Gastrocnemius medialis (tissue), 4 donors: Measurements from ENCODE around the gene TMPRSS2. TPM values are rescaled to one million over a fixed set of nuclear protein-coding genes. Genes with fewer than 3 reads are reported as not detected.

Experiments
- ATAC-seq, 2 donors: fragments of 150-250 bp; one replicate each; pipeline ENCODE4 v1.9.1; 2016
- DNase-seq, 2 donors: peaks; one replicate each; pipeline ENCODE4 v3.0.0-alpha.2; 2019
- H3K27ac ChIP-seq, 4 donors: fragments of 200-600 bp; sonication (generic); 1 replicate in 1 of 4; 2 replicates in 3 of 4; pipeline ENCODE4 v1.5.1; 2016 to 2018; ENCODE audit warnings: mild to moderate bottlenecking in 2 of 4, moderate library complexity in 1 of 4
- H3K27me3 ChIP-seq, 3 donors: fragments of 200-600 bp; sonication (generic) in 2 of 3; 1 replicate in 1 of 3; 2 replicates in 2 of 3; pipeline versions ENCODE4 v1.5.1 to v1.6.0; 2016 to 2019; ENCODE audit warnings: mild to moderate bottlenecking in 1 of 3, moderate library complexity in 1 of 3
- H3K36me3 ChIP-seq, 2 donors: fragments of 200-600 bp; sonication (generic) in 1 of 2; one replicate each; pipeline ENCODE4 v1.5.1; 2017 to 2018
- H3K4me1 ChIP-seq, 2 donors: fragments of 200-600 bp; sonication (generic) in 1 of 2; one replicate each; pipeline ENCODE4 v1.5.1; 2016 to 2017; ENCODE audit warnings: mild to moderate bottlenecking in 2 of 2
- H3K4me3 ChIP-seq, 4 donors: fragments of 200-600 bp; sonication (generic) in 3 of 4; 1 replicate in 1 of 4; 2 replicates in 3 of 4; pipeline ENCODE4 v1.5.1; 2016 to 2019; ENCODE audit warnings: mild to moderate bottlenecking in 2 of 4
- H3K9me3 ChIP-seq, 3 donors: fragments of 200-600 bp; sonication (generic) in 2 of 3; 1 replicate in 1 of 3; 2 replicates in 2 of 3; pipeline ENCODE4 v1.5.1; 2016 to 2019
- POLR2A ChIP-seq, 2 donors: fragments of 450-650 bp; IDR thresholded peaks; one replicate each; pipeline ENCODE4 v1.6.1; 2017; ENCODE audit warnings: antibody characterized with exemption in 2 of 2, mild to moderate bottlenecking in 2 of 2, moderate library complexity in 2 of 2
- in situ Hi-C, 4 donors: fragments of 200-750 bp; cut with MboI; loops; one replicate each; pipeline versions ENCODE4 v1.15.0 to v1.8.0; 2017; ENCODE audit warnings: low sequenced_read_pairs in 4 of 4
- intact Hi-C: fragments of 100-400 bp; cut with DNase I; formaldehyde crosslinking; loops from one replicate; pipeline ENCODE4 v1.15.1; 2023; ENCODE audit warnings: low total_unique reads
- total RNA-seq, 4 donors: library from RNA; depleted of rRNA; stranded (reverse); fragments of >200 nt; gene quantifications; one replicate each; pipeline versions ENCODE4 v1.1.0 to v1.2.3, GENCODE V29; 2016
- TF ChIP-seq, protein P1 (sequence below), 5 experiments: fragments of 450-650 bp in 3 of 5; fragments of 200-600 bp in 2 of 5; sonication (generic) in 2 of 5; IDR thresholded peaks in 4 of 5; conservative IDR thresholded peaks in 1 of 5; 1 replicate in 4 of 5; 2 replicates in 1 of 5; pipeline ENCODE4 v1.5.1; 2016 to 2019; ENCODE audit warnings: antibody characterized with exemption in 5 of 5, mild to moderate bottlenecking in 3 of 5, moderate library complexity in 3 of 5

Gene TMPRSS2
- total RNA-seq, 4 donors from 2014 or later = 0.09 to 1.2 TPM; not detected in 2

DNA sequence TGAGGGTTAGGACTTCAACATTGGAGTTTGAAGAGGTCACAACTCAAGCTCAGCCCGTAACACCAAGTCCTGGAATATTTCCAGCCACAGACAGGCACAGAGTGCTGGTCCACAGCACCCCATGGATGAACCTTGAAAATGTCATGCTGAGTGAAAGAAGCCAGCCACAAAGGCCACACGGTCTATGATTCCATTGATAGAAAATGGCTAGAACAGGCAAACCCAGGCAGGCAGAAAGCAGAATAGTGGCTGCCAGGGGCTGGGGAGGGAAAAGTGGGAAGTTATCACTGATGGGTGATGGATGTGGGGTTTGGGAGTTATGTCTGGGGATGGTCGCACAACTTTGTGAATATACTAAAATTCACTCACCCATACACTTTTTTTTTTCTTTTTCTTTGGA is 60.6 kb downstream of the TMPRSS2 start:
- Histone ChIP-seq H3K36me3 (peaks cover 0 to 4% of the 10 kb centered on the region in 2 donors), H3K9me3 (no peaks in the 10 kb centered on the region), H3K4me3 (no peak overlapping the region), H3K27ac (no peak overlapping the region), H3K27me3 (no peaks in the 10 kb centered on the region), H3K4me1 (no peaks in the 10 kb centered on the region)
- in situ Hi-C loops (no loop called here), intact Hi-C loops (no loop called here)
- DNase-seq = no peak
- TF ChIP-seq, protein P1, sequence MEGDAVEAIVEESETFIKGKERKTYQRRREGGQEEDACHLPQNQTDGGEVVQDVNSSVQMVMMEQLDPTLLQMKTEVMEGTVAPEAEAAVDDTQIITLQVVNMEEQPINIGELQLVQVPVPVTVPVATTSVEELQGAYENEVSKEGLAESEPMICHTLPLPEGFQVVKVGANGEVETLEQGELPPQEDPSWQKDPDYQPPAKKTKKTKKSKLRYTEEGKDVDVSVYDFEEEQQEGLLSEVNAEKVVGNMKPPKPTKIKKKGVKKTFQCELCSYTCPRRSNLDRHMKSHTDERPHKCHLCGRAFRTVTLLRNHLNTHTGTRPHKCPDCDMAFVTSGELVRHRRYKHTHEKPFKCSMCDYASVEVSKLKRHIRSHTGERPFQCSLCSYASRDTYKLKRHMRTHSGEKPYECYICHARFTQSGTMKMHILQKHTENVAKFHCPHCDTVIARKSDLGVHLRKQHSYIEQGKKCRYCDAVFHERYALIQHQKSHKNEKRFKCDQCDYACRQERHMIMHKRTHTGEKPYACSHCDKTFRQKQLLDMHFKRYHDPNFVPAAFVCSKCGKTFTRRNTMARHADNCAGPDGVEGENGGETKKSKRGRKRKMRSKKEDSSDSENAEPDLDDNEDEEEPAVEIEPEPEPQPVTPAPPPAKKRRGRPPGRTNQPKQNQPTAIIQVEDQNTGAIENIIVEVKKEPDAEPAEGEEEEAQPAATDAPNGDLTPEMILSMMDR (IDR thresholded peaks at IDR 0.05 in 4 of 5, conservative IDR thresholded peaks at IDR 0.05 in 1 of 5) = no peak
- TF ChIP-seq POLR2A (IDR thresholded peaks at IDR 0.05) = no peak
- no peak for ATAC-seq

DNA sequence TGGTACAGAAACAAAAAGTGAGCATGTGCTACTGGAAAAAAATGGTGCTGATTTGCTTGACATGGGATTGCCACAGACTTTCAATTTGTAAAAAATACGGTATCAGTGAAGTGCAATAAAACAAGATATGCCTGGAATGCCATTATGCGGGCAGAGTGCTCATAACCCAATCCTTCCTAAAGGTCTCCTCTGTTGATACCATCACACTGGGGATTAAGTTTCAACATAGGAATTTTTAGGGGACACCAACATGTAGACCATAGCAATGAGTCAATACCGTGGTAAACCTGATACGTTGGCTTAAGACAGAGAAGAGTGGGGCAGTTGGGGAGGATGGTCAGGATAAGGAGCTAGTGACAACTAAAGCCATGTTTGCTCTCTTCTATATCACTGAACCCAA is 61.4 kb downstream of the TMPRSS2 start:
- TF ChIP-seq POLR2A (IDR thresholded peaks at IDR 0.05) = no peak
- TF ChIP-seq, protein P1 (IDR thresholded peaks at IDR 0.05 in 4 of 5, conservative IDR thresholded peaks at IDR 0.05 in 1 of 5) = no peak
- intact Hi-C loops = no loop called here
- in situ Hi-C loops = no loop called here
- Histone ChIP-seq H3K9me3 (no peaks in the 10 kb centered on the region), H3K36me3 (no peaks in the 10 kb centered on the region), H3K4me3 (no peak overlapping the region), H3K27me3 (no peaks in the 10 kb centered on the region), H3K4me1 (no peaks in the 10 kb centered on the region), H3K27ac (no peak overlapping the region)
- no peak for DNase-seq
- ATAC-seq = no peak

DNA sequence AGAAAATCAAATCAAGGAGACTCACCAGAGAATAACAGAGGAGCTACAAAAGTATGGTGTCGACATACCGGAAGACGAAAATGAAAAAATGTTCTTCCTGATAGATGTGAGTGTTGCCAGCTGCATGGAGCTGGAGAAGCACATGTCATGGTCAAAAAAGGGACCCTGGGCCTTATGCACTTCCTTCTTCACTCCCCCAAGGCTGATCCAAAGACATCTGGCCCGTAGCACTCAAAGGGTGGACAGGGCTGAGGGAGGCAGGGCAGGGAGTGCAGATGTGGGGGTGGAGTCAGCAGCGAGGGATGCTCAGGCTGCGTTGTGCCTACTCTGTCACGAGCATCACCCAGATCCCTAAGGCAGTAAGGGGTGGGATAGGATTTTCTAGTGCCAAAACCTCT is 62.5 kb downstream of the TMPRSS2 start:
- Histone ChIP-seq H3K4me3 (no peak overlapping the region), H3K27me3 (no peaks in the 10 kb centered on the region), H3K4me1 (no peaks in the 10 kb centered on the region), H3K27ac (no peak overlapping the region), H3K9me3 (no peaks in the 10 kb centered on the region), H3K36me3 (no peaks in the 10 kb centered on the region)
- in situ Hi-C loops = no loop called here
- intact Hi-C loops = no loop called here
- ATAC-seq (no peak), DNase-seq (no peak)
- TF ChIP-seq, protein P1 (IDR thresholded peaks at IDR 0.05 in 4 of 5, conservative IDR thresholded peaks at IDR 0.05 in 1 of 5) = no peak
- no peak for TF ChIP-seq POLR2A (IDR thresholded peaks at IDR 0.05)

DNA sequence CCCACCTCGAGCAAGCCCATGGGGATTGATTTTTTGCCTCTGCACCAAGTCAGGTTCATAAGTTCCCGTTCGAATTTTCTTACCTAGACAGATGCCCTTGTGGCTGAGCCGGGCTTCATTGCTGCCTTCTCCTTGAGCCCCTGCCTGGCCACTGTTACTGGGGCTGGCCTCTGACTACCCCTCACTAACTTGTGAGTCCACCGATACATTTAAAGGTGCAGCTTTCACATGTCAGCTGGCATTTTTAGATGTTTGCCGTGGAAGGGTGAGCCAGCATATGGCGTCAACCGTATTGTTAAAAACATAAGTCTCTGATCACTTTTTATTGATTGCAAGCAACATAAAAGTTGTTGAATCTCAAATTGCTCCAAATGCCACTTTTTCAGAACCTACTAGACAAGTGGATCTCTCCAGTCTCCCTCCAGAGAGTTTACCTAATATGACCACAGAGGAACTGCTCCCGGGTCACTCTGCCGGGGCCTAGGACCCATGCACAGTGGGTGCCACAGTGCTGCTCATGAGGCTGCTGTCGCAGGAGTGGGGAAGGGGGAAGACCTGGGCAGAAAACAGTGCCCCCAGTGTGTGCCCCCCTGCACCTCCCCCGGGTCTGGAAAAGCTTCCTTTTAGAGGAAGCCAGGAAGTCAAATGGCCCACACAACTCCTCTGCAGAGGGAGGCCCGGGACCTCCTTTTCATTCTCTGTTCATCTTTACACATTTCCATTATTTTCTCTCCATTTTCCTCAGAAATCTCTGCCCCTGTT is 63.1 kb downstream of the TMPRSS2 start:
- H3K36me3 ChIP-seq = no peaks in the 10 kb centered on the region
- H3K4me1 ChIP-seq = no peaks in the 10 kb centered on the region
- in situ Hi-C loops (no loop called here), intact Hi-C loops (no loop called here)
- H3K27me3 ChIP-seq = no peaks in the 10 kb centered on the region
- H3K9me3 ChIP-seq = no peaks in the 10 kb centered on the region
- H3K27ac ChIP-seq = no peak overlapping the region
- no peak for ATAC-seq
- TF ChIP-seq, protein P1 (IDR thresholded peaks at IDR 0.05 in 4 of 5, conservative IDR thresholded peaks at IDR 0.05 in 1 of 5) = no peak
- no peak for TF ChIP-seq POLR2A (IDR thresholded peaks at IDR 0.05)
- no peak overlapping the region for H3K4me3 ChIP-seq
- no peak for DNase-seq

DNA sequence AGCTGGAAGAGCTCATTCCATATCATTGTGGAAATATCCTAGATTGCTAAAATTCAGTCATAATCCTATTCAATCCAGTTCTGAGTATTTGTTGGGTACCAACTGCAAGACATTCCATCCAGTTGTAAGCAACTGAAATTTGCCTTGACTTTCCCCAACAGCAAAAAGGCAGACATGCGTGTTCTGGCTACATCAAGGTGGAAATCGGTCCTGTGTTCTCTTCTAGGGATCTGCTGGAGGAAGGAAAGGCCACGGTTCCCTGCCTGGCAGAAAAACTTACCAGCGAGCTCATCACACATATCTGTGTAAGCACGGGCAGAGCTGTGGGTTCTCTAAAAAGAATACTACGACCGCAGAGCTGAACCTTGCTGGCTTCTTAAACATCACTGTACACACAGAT is 64.4 kb downstream of the TMPRSS2 start:
- H3K36me3 ChIP-seq = no peaks in the 10 kb centered on the region
- H3K4me1 ChIP-seq = no peaks in the 10 kb centered on the region
- DNase-seq (no peak), ATAC-seq (no peak)
- H3K27ac ChIP-seq = no peak overlapping the region
- no peaks in the 10 kb centered on the region for H3K27me3 ChIP-seq
- in situ Hi-C loops (no loop called here), intact Hi-C loops (no loop called here)
- no peak for TF ChIP-seq POLR2A (IDR thresholded peaks at IDR 0.05)
- TF ChIP-seq, protein P1 (IDR thresholded peaks at IDR 0.05 in 4 of 5, conservative IDR thresholded peaks at IDR 0.05 in 1 of 5) = no peak
- no peak overlapping the region for H3K4me3 ChIP-seq
- H3K9me3 ChIP-seq = no peaks in the 10 kb centered on the region
